ENCODE data around the gene MEF2D.

The MEF2D gene

GRCh38 chr1:156547982-156548381 lies 47.4 kb upstream of the MEF2D start:
- Histone ChIP-seq H3K9me3 (ENCODE audit: control insufficient read depth, insufficient read depth, low read length) (no peaks in the 10 kb centered on the region), H3K9me2 (replicated peaks; ENCODE audit: control insufficient read depth, low read length) (no peaks in the 10 kb centered on the region), H3K4me2 (ENCODE audit: low read length) (no peak overlapping the region), H4K20me1 (ENCODE audit: control insufficient read depth, insufficient read depth, low read depth, low read length) (no peaks in the 10 kb centered on the region), H3K36me3 (ENCODE audit: control insufficient read depth, low read length) (peaks cover 27% of the 10 kb centered on the region), H3F3A (ENCODE audit: control insufficient read depth, insufficient read depth) (no peaks in the 10 kb centered on the region), H3K27me3 (ENCODE audit: control insufficient read depth, low read length) (no peaks in the 10 kb centered on the region), H3K4me1 (ENCODE audit: control insufficient read depth, low read length) (peaks cover 38% of the 10 kb centered on the region), H3K4me3 (ENCODE audit: low read length) (no peak overlapping the region), H3K27ac (ENCODE audit: low read depth, low read length) (no peak overlapping the region), H3K79me2 (ENCODE audit: control insufficient read depth, low read length) (no peaks in the 10 kb centered on the region)
- TF ChIP-seq CTCF (IDR thresholded peaks at IDR 0.05; ENCODE audit: low read depth, low read length, poor library complexity, severe bottlenecking) = no peak

- Histone ChIP-seq H3F3A (ENCODE audit: control insufficient read depth, insufficient read depth) (no peaks in the 10 kb centered on the region), H3K9me2 (replicated peaks; ENCODE audit: control insufficient read depth, low read length) (no peaks in the 10 kb centered on the region), H3K4me1 (ENCODE audit: control insufficient read depth, low read length) (peaks cover 33% of the 10 kb centered on the region), H3K36me3 (ENCODE audit: control insufficient read depth, low read length) (peaks cover 27% of the 10 kb centered on the region), H3K4me2 (ENCODE audit: low read length) (no peak overlapping the region), H3K4me3 (ENCODE audit: low read length) (no peak overlapping the region), H3K27me3 (ENCODE audit: control insufficient read depth, low read length) (no peaks in the 10 kb centered on the region), H3K27ac (ENCODE audit: low read depth, low read length) (no peak overlapping the region), H4K20me1 (ENCODE audit: control insufficient read depth, insufficient read depth, low read depth, low read length) (no peaks in the 10 kb centered on the region), H3K79me2 (ENCODE audit: control insufficient read depth, low read length) (no peaks in the 10 kb centered on the region), H3K9me3 (ENCODE audit: control insufficient read depth, insufficient read depth, low read length) (no peaks in the 10 kb centered on the region)
- no peak for TF ChIP-seq EZH2phosphoT487 (IDR thresholded peaks at IDR 0.05; ENCODE audit: borderline replicate concordance, low read length)
- no peak for TF ChIP-seq CTCF (IDR thresholded peaks at IDR 0.05; ENCODE audit: low read depth, low read length, poor library complexity, severe bottlenecking)
Observed at GRCh38 chr1:156547434-156547833, 46.9 kb upstream of the MEF2D start.

- Histone ChIP-seq H3K4me1 (ENCODE audit: control insufficient read depth, low read length) (peaks cover 21% of the 10 kb centered on the region), H3K79me2 (ENCODE audit: control insufficient read depth, low read length) (no peaks in the 10 kb centered on the region), H3K4me3 (ENCODE audit: low read length) (no peak overlapping the region), H4K20me1 (ENCODE audit: control insufficient read depth, insufficient read depth, low read depth, low read length) (no peaks in the 10 kb centered on the region), H3K27me3 (ENCODE audit: control insufficient read depth, low read length) (no peaks in the 10 kb centered on the region), H3K9me2 (replicated peaks; ENCODE audit: control insufficient read depth, low read length) (no peaks in the 10 kb centered on the region), H3F3A (ENCODE audit: control insufficient read depth, insufficient read depth) (no peaks in the 10 kb centered on the region), H3K4me2 (ENCODE audit: low read length) (no peak overlapping the region), H3K9me3 (ENCODE audit: control insufficient read depth, insufficient read depth, low read length) (no peaks in the 10 kb centered on the region), H3K27ac (ENCODE audit: low read depth, low read length) (no peak overlapping the region), H3K36me3 (ENCODE audit: control insufficient read depth, low read length) (peaks cover 20% of the 10 kb centered on the region)
- TF ChIP-seq EZH2phosphoT487 (IDR thresholded peaks at IDR 0.05; ENCODE audit: borderline replicate concordance, low read length) (no peak), CTCF (IDR thresholded peaks at IDR 0.05; ENCODE audit: low read depth, low read length, poor library complexity, severe bottlenecking) (no peak)
Observed at GRCh38 chr1:156546267-156546666, 45.7 kb upstream of the MEF2D start.

Data from DOHH2 (cell line).